Loucy (cell line): ENCODE results near the gene ZNF716.
"Not testable (repeated sequence)": the region's sequence is repeated elsewhere in the genome, so short reads cannot be mapped to it uniquely, and the experiment has no call there.

Source experiments
- H2AFZ ChIP-seq: fragments of 200-600 bp; sonication (generic); 2 replicates; pipeline ENCODE4 v1.6.0; 2016; ENCODE audit warnings: antibody characterized with exemption, mild to moderate bottlenecking, low read length, moderate library complexity
- H3F3A ChIP-seq: fragments of 200-600 bp; 2 replicates; pipeline ENCODE4 v1.6.0; 2016; ENCODE audit warnings: antibody characterized with exemption, low read depth, mild to moderate bottlenecking
- H3K27me3 ChIP-seq: fragments of 200-600 bp; sonication (generic); 2 replicates; pipeline ENCODE4 v1.6.1; 2014; ENCODE audit warnings: low read length, mild to moderate bottlenecking; ENCODE audit not compliant: insufficient read depth, poor library complexity, severe bottlenecking
- H3K36me3 ChIP-seq: fragments of 200-600 bp; sonication (generic); 2 replicates; pipeline ENCODE4 v1.6.1; 2016; ENCODE audit warnings: low read length; ENCODE audit not compliant: insufficient read depth
- H3K4me1 ChIP-seq: fragments of 200-600 bp; sonication (generic); 2 replicates; pipeline ENCODE4 v1.5.1; 2014; ENCODE audit warnings: low read length, mild to moderate bottlenecking; ENCODE audit not compliant: insufficient read depth, poor library complexity, severe bottlenecking
- H3K4me2 ChIP-seq: fragments of 200-600 bp; sonication (generic); 2 replicates; pipeline ENCODE4 v1.6.0; 2014; ENCODE audit warnings: antibody characterized with exemption, low read length, low read depth, mild to moderate bottlenecking; ENCODE audit not compliant: poor library complexity, severe bottlenecking
- H3K4me3 ChIP-seq: fragments of 200-600 bp; sonication (generic); 2 replicates; pipeline ENCODE4 v1.5.1; 2014; ENCODE audit warnings: low read length, mild to moderate bottlenecking, mixed read lengths; ENCODE audit not compliant: poor library complexity, severe bottlenecking
- H3K79me2 ChIP-seq: fragments of 200-600 bp; sonication (generic); 2 replicates; pipeline ENCODE4 v1.6.1; 2014; ENCODE audit warnings: low read length; ENCODE audit not compliant: insufficient read depth
- H3K9ac ChIP-seq: fragments of 200-600 bp; sonication (generic); 2 replicates; pipeline ENCODE4 v1.6.0; 2014; ENCODE audit warnings: mild to moderate bottlenecking, low read depth, low read length, moderate library complexity; ENCODE audit not compliant: poor library complexity, severe bottlenecking
- H3K9me2 ChIP-seq: fragments of 200-600 bp; sonication (generic); replicated peaks from 2 replicates; pipeline ENCODE4 v1.6.1; 2016; ENCODE audit warnings: low read depth, low read length, mixed read lengths
- H3K9me3 ChIP-seq: fragments of 200-600 bp; sonication (generic); 2 replicates; pipeline ENCODE4 v1.6.1; 2014; ENCODE audit warnings: mild to moderate bottlenecking, antibody characterized with exemption, low read length, low read depth; ENCODE audit not compliant: insufficient read depth
- H4K20me1 ChIP-seq: fragments of 200-600 bp; sonication (generic); 2 replicates; pipeline ENCODE4 v1.6.0; 2014; ENCODE audit warnings: antibody characterized with exemption, low read length, mild to moderate bottlenecking; ENCODE audit not compliant: insufficient read depth, poor library complexity, severe bottlenecking
- CTCF ChIP-seq: fragments of 200-600 bp; sonication (generic); conservative IDR thresholded peaks from 2 replicates; pipeline ENCODE4 v1.5.1; 2014; ENCODE audit warnings: mild to moderate bottlenecking, antibody characterized with exemption, low read length
- EZH2phosphoT487 ChIP-seq: fragments of 200-600 bp; IDR thresholded peaks from 2 replicates; pipeline ENCODE4 v1.6.1; 2018; ENCODE audit warnings: antibody characterized with exemption, mild to moderate bottlenecking, moderate library complexity, borderline replicate concordance

The ZNF716 gene

DNA sequence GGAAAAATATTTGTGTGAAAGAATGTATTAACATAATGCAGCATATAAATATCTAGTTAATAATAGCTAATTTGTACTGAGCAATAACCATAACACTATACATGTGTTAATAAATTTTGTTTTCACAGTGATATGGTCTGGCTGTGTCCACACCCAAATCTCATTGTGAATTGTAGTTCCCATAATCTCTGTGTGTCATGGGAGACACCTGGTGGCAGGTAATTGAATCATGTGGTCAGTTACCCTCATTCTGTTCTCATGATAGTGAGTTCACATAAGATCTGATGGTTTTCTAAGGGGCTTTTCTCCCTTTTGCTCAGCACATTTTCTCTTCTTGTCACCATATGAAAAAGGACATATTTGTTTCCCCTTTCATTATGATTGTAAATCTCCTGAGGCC lies 30.3 kb downstream of the ZNF716 start:
- H3K9me2 ChIP-seq, H3K4me3 ChIP-seq, H3F3A ChIP-seq, H4K20me1 ChIP-seq, H3K4me2 ChIP-seq, H3K9me3 ChIP-seq, H3K9ac ChIP-seq, H3K27me3 ChIP-seq, H2AFZ ChIP-seq, H3K79me2 ChIP-seq, H3K36me3 ChIP-seq, H3K4me1 ChIP-seq: not testable (repeated sequence)
- TF ChIP-seq CTCF, result 0 out of 2 replicates have a peak, but pooled peaks have one; percentile 12

GRCh38 chr7:57485022-57485421 lies 35.0 kb downstream of the ZNF716 start:
- peaks cover 15% of the 10 kb centered on the region; the same call in 1 of the 2 replicates for H3K9me3 ChIP-seq
- not testable (repeated sequence) for H3K9ac ChIP-seq

DNA sequence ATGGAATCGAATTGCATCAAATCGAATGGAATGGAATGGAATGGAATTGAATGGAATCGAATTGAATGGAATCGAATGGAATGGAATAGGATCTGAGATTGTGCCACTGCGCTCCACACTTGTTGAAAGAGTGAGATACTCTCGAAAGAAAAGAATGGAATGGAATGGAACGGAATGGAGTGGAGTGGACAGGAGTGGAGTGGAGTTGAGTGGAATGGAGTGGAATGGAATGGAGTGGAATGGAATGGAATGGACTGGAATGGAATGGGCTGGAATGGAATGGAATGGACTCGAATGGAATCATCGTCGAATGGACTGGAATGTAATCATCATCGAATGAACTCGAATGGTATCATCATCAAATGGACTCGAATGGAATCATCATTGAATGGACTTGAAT lies 38.0 kb downstream of the ZNF716 start:
- H3K9me2 ChIP-seq, result no peaks in the 10 kb centered on the region
- no peaks in the 10 kb centered on the region for H3K79me2 ChIP-seq
- no peak overlapping the region for H3K4me2 ChIP-seq
- H3K9me3 ChIP-seq, result peaks cover 15% of the 10 kb centered on the region; the same call in 1 of the 2 replicates
- H3K4me3 ChIP-seq, result no peak overlapping the region
- no peak overlapping the region for H2AFZ ChIP-seq
- H3K27me3 ChIP-seq, result no peaks in the 10 kb centered on the region
- no peak for TF ChIP-seq CTCF
- TF ChIP-seq EZH2phosphoT487, result no peak
- no peaks in the 10 kb centered on the region for H3K36me3 ChIP-seq
- H3K4me1 ChIP-seq, result no peaks in the 10 kb centered on the region
- no peaks in the 10 kb centered on the region for H3F3A ChIP-seq
- H4K20me1 ChIP-seq, result no peaks in the 10 kb centered on the region
- no peak overlapping the region for H3K9ac ChIP-seq

More at GRCh38 chr7:57485022-57485421, 35.0 kb downstream of the ZNF716 start:
- not testable (repeated sequence) for H3K36me3 ChIP-seq, H3F3A ChIP-seq, H4K20me1 ChIP-seq, H3K79me2 ChIP-seq, H3K27me3 ChIP-seq, H2AFZ ChIP-seq, H3K4me1 ChIP-seq, H3K9me2 ChIP-seq, H3K4me2 ChIP-seq, H3K4me3 ChIP-seq

DNA sequence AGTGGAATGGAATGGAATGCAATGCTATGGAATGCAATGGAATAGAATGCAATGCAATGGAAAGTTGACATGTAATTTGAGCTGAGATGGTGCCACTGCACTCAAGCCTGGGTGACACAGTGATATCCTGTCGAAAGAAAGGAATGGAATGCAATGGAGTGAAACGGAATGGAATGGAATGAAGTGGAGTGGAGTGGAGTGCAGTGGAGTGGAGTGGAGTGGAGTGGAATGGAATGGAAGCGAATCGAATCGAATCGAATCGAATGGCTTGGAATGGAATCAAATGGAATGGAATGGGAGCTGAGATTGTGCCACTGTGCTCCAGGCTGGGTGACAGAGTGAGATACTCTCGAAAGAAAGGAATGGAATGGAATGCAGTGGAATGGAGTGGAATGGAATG lies 45.1 kb downstream of the ZNF716 start:
- H3K9ac ChIP-seq, H3F3A ChIP-seq, H3K4me2 ChIP-seq, H3K36me3 ChIP-seq, H3K79me2 ChIP-seq, H3K4me1 ChIP-seq, H3K9me2 ChIP-seq, H3K27me3 ChIP-seq, H3K4me3 ChIP-seq, H2AFZ ChIP-seq, H4K20me1 ChIP-seq: not testable (repeated sequence)
- peaks cover 12% of the 10 kb centered on the region; the same call in 1 of the 2 replicates for H3K9me3 ChIP-seq
